ENCODE results near the gene PIR.

PIR gene

GRCh38 chrX:15430076-15430475 is 63.1 kb downstream of the PIR start:
- no peak for TF ChIP-seq KLF1 (tag by site-specific recombination; IDR thresholded peaks at IDR 0.05)
- TF ChIP-seq BCL11B (tag by site-specific recombination; IDR thresholded peaks at IDR 0.05; ENCODE audit: low read depth) = no peak
- TF ChIP-seq ZNF561 (tag by site-specific recombination; IDR thresholded peaks at IDR 0.05; ENCODE audit: borderline replicate concordance) = no peak
- no peak for TF ChIP-seq ZNF10 (tag by site-specific recombination; IDR thresholded peaks at IDR 0.05)
- TF ChIP-seq ZNF174 (tag by site-specific recombination; IDR thresholded peaks at IDR 0.05) = no peak
- no peak for TF ChIP-seq WT1 (tag by site-specific recombination; IDR thresholded peaks at IDR 0.05)
- TF ChIP-seq HOXD13 (CRISPR knock-in tag; IDR thresholded peaks at IDR 0.05; ENCODE audit: borderline replicate concordance) = no peak
- TF ChIP-seq KLF10 (tag by site-specific recombination; IDR thresholded peaks at IDR 0.05) = no peak
- TF ChIP-seq ZNF26 (tag by site-specific recombination; IDR thresholded peaks at IDR 0.05) = no peak
- ChIA-PET CTCF (interaction anchor here (0.6 kb wide), 1 partner anchor 38 kb away, joined by 3 read pairs; no protein-coding TSS in a partner anchor), POLR2A (no interaction called here)
- H3K4me3 ChIP-seq (ENCODE audit: low read depth, low read length) = no peak overlapping the region
- no peaks in the 10 kb centered on the region for H3K4me1 ChIP-seq (ENCODE audit: control insufficient read depth, insufficient read depth, low read length)
- H3K9me3 ChIP-seq (ENCODE audit: control insufficient read depth, insufficient read depth, low read depth, low read length) = no peaks in the 10 kb centered on the region
- H3K36me3 ChIP-seq (ENCODE audit: control insufficient read depth in 2 of 2, insufficient read depth in 1 of 2, low read length in 2 of 2) = no peaks in the 10 kb centered on the region
- H3K27ac ChIP-seq (ENCODE audit: extremely low read depth, low read depth, low read length) = no peak overlapping the region

- TF ChIP-seq CTCF (tag by site-specific recombination; IDR thresholded peaks at IDR 0.05) = no peak
- TF ChIP-seq BCL6B (tag by site-specific recombination; IDR thresholded peaks at IDR 0.05) = no peak
- TF ChIP-seq ZNF350 (tag by site-specific recombination; IDR thresholded peaks at IDR 0.05) = no peak
- H3K4me3 ChIP-seq (ENCODE audit: low read depth, low read length) = no peak overlapping the region
- ChIA-PET CTCF (interaction anchor here (0.6 kb wide), 1 partner anchor 239 kb away, joined by 6 read pairs; no protein-coding TSS in a partner anchor), POLR2A (no interaction called here)
- H3K4me1 ChIP-seq (ENCODE audit: control insufficient read depth, insufficient read depth, low read length) = no peaks in the 10 kb centered on the region
- no peak overlapping the region for H3K27ac ChIP-seq (ENCODE audit: extremely low read depth, low read depth, low read length)
- H3K9me3 ChIP-seq (ENCODE audit: control insufficient read depth, insufficient read depth, low read depth, low read length) = no peaks in the 10 kb centered on the region
- no peaks in the 10 kb centered on the region for H3K36me3 ChIP-seq (ENCODE audit: control insufficient read depth in 2 of 2, insufficient read depth in 1 of 2, low read length in 2 of 2)
Measured at GRCh38 chrX:15425024-15425423, 68.1 kb downstream of the PIR start.

- Histone ChIP-seq H3K4me1 (ENCODE audit: control insufficient read depth, insufficient read depth, low read length) (no peaks in the 10 kb centered on the region), H3K36me3 (ENCODE audit: control insufficient read depth in 2 of 2, insufficient read depth in 1 of 2, low read length in 2 of 2) (peaks cover 0 to 3% of the 10 kb centered on the region in 2 experiments; a peak in 1 of 3 replicates), H3K9me3 (ENCODE audit: control insufficient read depth, insufficient read depth, low read depth, low read length) (no peaks in the 10 kb centered on the region), H3K27ac (ENCODE audit: extremely low read depth, low read depth, low read length) (no peak overlapping the region), H3K4me3 (ENCODE audit: low read depth, low read length) (no peak overlapping the region)
- CTCF ChIA-PET = interaction anchor here (0.5 to 0.7 kb wide), 3 partner anchors 21 to 557 kb away, joined by 3 to 8 read pairs (median 4); no protein-coding TSS in a partner anchor
- POLR2A ChIA-PET = no interaction called here
- TF ChIP-seq MZF1 (tag by site-specific recombination; IDR thresholded peaks at IDR 0.05; ENCODE audit: borderline replicate concordance) = no peak
- TF ChIP-seq ZNF335 (tag by site-specific recombination; conservative IDR thresholded peaks at IDR 0.05) = no peak
- TF ChIP-seq ZNF580 (tag by site-specific recombination; IDR thresholded peaks at IDR 0.05) = no peak
- no peak for TF ChIP-seq GLI2 (tag by site-specific recombination; IDR thresholded peaks at IDR 0.05; ENCODE audit: borderline replicate concordance, low read depth)
- no peak for TF ChIP-seq ZNF311 (tag by site-specific recombination; IDR thresholded peaks at IDR 0.05; ENCODE audit: borderline replicate concordance)
- no peak for TF ChIP-seq ZNF174 (tag by site-specific recombination; IDR thresholded peaks at IDR 0.05)
- TF ChIP-seq WT1 (tag by site-specific recombination; IDR thresholded peaks at IDR 0.05) = no peak
- TF ChIP-seq SCRT2 (tag by site-specific recombination; IDR thresholded peaks at IDR 0.05) = no peak
- TF ChIP-seq ZIC2 (tag by site-specific recombination; IDR thresholded peaks at IDR 0.05) = no peak
- TF ChIP-seq ZSCAN16 (tag by site-specific recombination; IDR thresholded peaks at IDR 0.05) = no peak
- no peak for TF ChIP-seq ZNF530 (tag by site-specific recombination; IDR thresholded peaks at IDR 0.05; ENCODE audit: low read depth)
- no peak for TF ChIP-seq ZBTB20 (tag by site-specific recombination; IDR thresholded peaks at IDR 0.05)
Measured at GRCh38 chrX:15418707-15419181, 74.4 kb downstream of the PIR start.

Data from HEK293 (cell line).